Activated CD4-positive, alpha-beta memory T cell treated with anti-CD3 and anti-CD28 coated beads for 36 hours (primary cell): Measurements from ENCODE around the gene CLCN7. TPM values are rescaled to one million over a fixed set of nuclear protein-coding genes. Genes with fewer than 3 reads are reported as not detected.

Experiments
- CTCF ChIA-PET: fragments of 350-600 bp; sonication (Branson Sonifier 250); formaldehyde crosslinking; loops from one replicate; lab custom pipeline; 2021; ENCODE audit warnings: antibody characterized with exemption, inconsistent platforms; lab: Charles Lee
- POLR2A ChIA-PET: fragments of 350-600 bp; sonication (Branson Sonifier 250); formaldehyde crosslinking; loops from one replicate; lab custom pipeline; 2021; ENCODE audit warnings: antibody characterized with exemption; lab: Charles Lee
- DNase-seq: peaks from one replicate; pipeline ENCODE4 v3.0.0-alpha.2; 2020
- H3K27ac Mint-ChIP-seq: one replicate; pipeline ENCODE4 v1.8.0; 2021; ENCODE audit warnings: mixed read lengths
- H3K27me3 Mint-ChIP-seq: one replicate; pipeline ENCODE4 v1.8.0; 2021; ENCODE audit warnings: mixed read lengths
- H3K36me3 Mint-ChIP-seq: one replicate; pipeline ENCODE4 v1.8.0; 2021; ENCODE audit warnings: mixed read lengths
- H3K4me1 Mint-ChIP-seq: one replicate; pipeline ENCODE4 v1.8.0; 2021; ENCODE audit warnings: low read depth, mixed read lengths
- H3K4me3 Mint-ChIP-seq: one replicate; pipeline ENCODE4 v1.8.0; 2021; ENCODE audit warnings: mild to moderate bottlenecking, mixed read lengths
- H3K9me3 Mint-ChIP-seq: one replicate; pipeline ENCODE4 v1.8.0; 2021; ENCODE audit warnings: mixed read lengths
- intact Hi-C: fragments of 100-400 bp; cut with micrococcal nuclease; formaldehyde crosslinking; loops from one replicate; pipeline ENCODE4 v1.15.1; 2023
- total RNA-seq, 2 experiments: library from RNA; stranded (reverse); gene quantifications; one replicate each; pipeline ENCODE4 v1.2.3, GENCODE V29; 2021

The CLCN7 gene
- 10 to 100 TPM; 27.1 to 33.6 TPM for total RNA-seq

- Mint-ChIP-seq H3K27me3 (no peaks in the 10 kb centered on the region), H3K4me1 (peaks cover 30% of the 10 kb centered on the region), H3K9me3 (no peaks in the 10 kb centered on the region), H3K36me3 (peaks cover 1% of the 10 kb centered on the region), H3K27ac (peak within 1 kb of the TSS; percentile 80), H3K4me3 (peak within 1 kb of the TSS; percentile 82)
- DNase-seq = peak; percentile 94
- ChIA-PET POLR2A (interaction anchor here (1.1 to 1.5 kb wide), 2 partner anchors 17 to 203 kb away, joined by 3 read pairs; partner anchors contain the start of gene JPT2), CTCF (no interaction called here)
- intact Hi-C loops = no loop called here
These were observed at the start of gene CLCN7 for GRCh38 chr16:1474796-1475551. TSS of gene CLCN7 (minus strand) at chr16:1475028. CDS start at chr16:1474974, 54 bp downstream.

- Mint-ChIP-seq H3K36me3 (no peaks in the 10 kb centered on the region), H3K27ac (no peak overlapping the region), H3K27me3 (no peaks in the 10 kb centered on the region), H3K4me1 (peaks cover 23% of the 10 kb centered on the region), H3K4me3 (no peak overlapping the region), H3K9me3 (no peaks in the 10 kb centered on the region)
- ChIA-PET CTCF (no interaction called here), POLR2A (no interaction called here)
- intact Hi-C loops = loop anchor here (2.0 kb wide), 1 partner anchor 70 kb away; no protein-coding TSS in a partner anchor
- no peak for DNase-seq
These were observed 49.5 kb upstream of the CLCN7 start for GRCh38 chr16:1524366-1524765.

GRCh38 chr16:1523581-1524245, 48.9 kb upstream of the CLCN7 start:
- H3K4me3 Mint-ChIP-seq = no peak overlapping the region
- intact Hi-C loops = loop anchor here (2.0 kb wide), 1 partner anchor 69 kb away; no protein-coding TSS in a partner anchor
- CTCF ChIA-PET = no interaction called here
- no peaks in the 10 kb centered on the region for H3K9me3 Mint-ChIP-seq
- H3K27ac Mint-ChIP-seq = no peak overlapping the region
- DNase-seq = no peak
- no peaks in the 10 kb centered on the region for H3K27me3 Mint-ChIP-seq
- POLR2A ChIA-PET = no interaction called here
- no peaks in the 10 kb centered on the region for H3K36me3 Mint-ChIP-seq
- peaks cover 22% of the 10 kb centered on the region for H3K4me1 Mint-ChIP-seq

GRCh38 chr16:1520461-1520860, 45.6 kb upstream of the CLCN7 start:
- Mint-ChIP-seq H3K9me3 (no peaks in the 10 kb centered on the region), H3K4me3 (no peak overlapping the region), H3K4me1 (peaks cover under 1% of the 10 kb centered on the region), H3K36me3 (no peaks in the 10 kb centered on the region), H3K27me3 (no peaks in the 10 kb centered on the region), H3K27ac (no peak overlapping the region)
- CTCF ChIA-PET = no interaction called here
- POLR2A ChIA-PET = no interaction called here
- intact Hi-C loops = no loop called here
- no peak for DNase-seq

- Mint-ChIP-seq H3K9me3 (no peaks in the 10 kb centered on the region), H3K4me1 (no peaks in the 10 kb centered on the region), H3K27ac (no peak overlapping the region), H3K4me3 (no peak overlapping the region), H3K36me3 (no peaks in the 10 kb centered on the region), H3K27me3 (no peaks in the 10 kb centered on the region)
- ChIA-PET POLR2A (no interaction called here), CTCF (no interaction called here)
- intact Hi-C loops = no loop called here
- no peak for DNase-seq
These were observed 45.0 kb upstream of the CLCN7 start for GRCh38 chr16:1519831-1520230.

- no peak for DNase-seq
- ChIA-PET CTCF (no interaction called here), POLR2A (no interaction called here)
- H3K9me3 Mint-ChIP-seq = peaks cover 4% of the 10 kb centered on the region
- H3K36me3 Mint-ChIP-seq = peaks cover 2% of the 10 kb centered on the region
- H3K27me3 Mint-ChIP-seq = no peaks in the 10 kb centered on the region
- H3K4me3 Mint-ChIP-seq = no peak overlapping the region
- H3K27ac Mint-ChIP-seq = no peak overlapping the region
- intact Hi-C loops = no loop called here
- H3K4me1 Mint-ChIP-seq = no peaks in the 10 kb centered on the region
These were observed 43.9 kb upstream of the CLCN7 start for GRCh38 chr16:1518626-1519135.

GRCh38 chr16:1514507-1514906, 39.7 kb upstream of the CLCN7 start:
- H3K4me1 Mint-ChIP-seq = no peaks in the 10 kb centered on the region
- H3K4me3 Mint-ChIP-seq = no peak overlapping the region
- H3K27me3 Mint-ChIP-seq = no peaks in the 10 kb centered on the region
- intact Hi-C loops = no loop called here
- ChIA-PET CTCF (no interaction called here), POLR2A (no interaction called here)
- no peak for DNase-seq
- no peak overlapping the region for H3K27ac Mint-ChIP-seq
- H3K9me3 Mint-ChIP-seq = peaks cover 5% of the 10 kb centered on the region
- H3K36me3 Mint-ChIP-seq = peaks cover 19% of the 10 kb centered on the region

- POLR2A ChIA-PET = no interaction called here
- no peak for DNase-seq
- CTCF ChIA-PET = interaction anchor here (0.6 kb wide), 1 partner anchor 22 kb away, joined by 4 read pairs; no protein-coding TSS in a partner anchor
- intact Hi-C loops = no loop called here
- Mint-ChIP-seq H3K9me3 (peaks cover 5% of the 10 kb centered on the region), H3K4me3 (no peak overlapping the region), H3K4me1 (no peaks in the 10 kb centered on the region), H3K27ac (no peak overlapping the region), H3K36me3 (peaks cover 19% of the 10 kb centered on the region), H3K27me3 (no peaks in the 10 kb centered on the region)
These were observed 37.9 kb upstream of the CLCN7 start for GRCh38 chr16:1512774-1513173.

GRCh38 chr16:1511662-1512569, 37.1 kb upstream of the CLCN7 start:
- ChIA-PET POLR2A (no interaction called here), CTCF (no interaction called here)
- H3K27ac Mint-ChIP-seq = no peak overlapping the region
- DNase-seq = no peak
- H3K4me1 Mint-ChIP-seq = no peaks in the 10 kb centered on the region
- no peak overlapping the region for H3K4me3 Mint-ChIP-seq
- H3K9me3 Mint-ChIP-seq = peaks cover 5% of the 10 kb centered on the region
- H3K36me3 Mint-ChIP-seq = peaks cover 19% of the 10 kb centered on the region
- H3K27me3 Mint-ChIP-seq = no peaks in the 10 kb centered on the region
- intact Hi-C loops = loop anchor here (2.0 kb wide), 1 partner anchor 15 kb away; no protein-coding TSS in a partner anchor

GRCh38 chr16:1510941-1511351, 36.1 kb upstream of the CLCN7 start:
- no peaks in the 10 kb centered on the region for H3K4me1 Mint-ChIP-seq
- H3K27me3 Mint-ChIP-seq = no peaks in the 10 kb centered on the region
- no peak for DNase-seq
- H3K27ac Mint-ChIP-seq = no peak overlapping the region
- intact Hi-C loops = loop anchor here (2.0 kb wide), 1 partner anchor 14 kb away; no protein-coding TSS in a partner anchor
- CTCF ChIA-PET = no interaction called here
- POLR2A ChIA-PET = no interaction called here
- H3K36me3 Mint-ChIP-seq = peaks cover 19% of the 10 kb centered on the region
- peaks cover 5% of the 10 kb centered on the region for H3K9me3 Mint-ChIP-seq
- H3K4me3 Mint-ChIP-seq = no peak overlapping the region

GRCh38 chr16:1510272-1510671, 35.4 kb upstream of the CLCN7 start:
- Mint-ChIP-seq H3K4me1 (no peaks in the 10 kb centered on the region), H3K27ac (no peak overlapping the region), H3K4me3 (no peak overlapping the region), H3K9me3 (peaks cover 5% of the 10 kb centered on the region), H3K27me3 (no peaks in the 10 kb centered on the region), H3K36me3 (peaks cover 19% of the 10 kb centered on the region)
- ChIA-PET CTCF (no interaction called here), POLR2A (no interaction called here)
- DNase-seq = no peak
- intact Hi-C loops = loop anchor here (2.0 kb wide), 1 partner anchor 13 kb away; no protein-coding TSS in a partner anchor
